ENCODE measurements around the gene SEC23A.
"Not testable (repeated sequence)": the region's sequence is repeated elsewhere in the genome, so short reads cannot be mapped to it uniquely, and the experiment has no call there.

Gene SEC23A

GRCh38 chr14:39050389-39050788 is 52.6 kb downstream of the SEC23A start:
- H3K27ac Mint-ChIP-seq, result no peak overlapping the region
- peaks cover 11% of the 10 kb centered on the region for H3K9me3 Mint-ChIP-seq
- no peak for DNase-seq
- H3K27me3 Mint-ChIP-seq (ENCODE audit: low read depth, poor library complexity), result no peaks in the 10 kb centered on the region
- no peaks in the 10 kb centered on the region for H3K4me1 Mint-ChIP-seq
- TF ChIP-seq, protein P1, sequence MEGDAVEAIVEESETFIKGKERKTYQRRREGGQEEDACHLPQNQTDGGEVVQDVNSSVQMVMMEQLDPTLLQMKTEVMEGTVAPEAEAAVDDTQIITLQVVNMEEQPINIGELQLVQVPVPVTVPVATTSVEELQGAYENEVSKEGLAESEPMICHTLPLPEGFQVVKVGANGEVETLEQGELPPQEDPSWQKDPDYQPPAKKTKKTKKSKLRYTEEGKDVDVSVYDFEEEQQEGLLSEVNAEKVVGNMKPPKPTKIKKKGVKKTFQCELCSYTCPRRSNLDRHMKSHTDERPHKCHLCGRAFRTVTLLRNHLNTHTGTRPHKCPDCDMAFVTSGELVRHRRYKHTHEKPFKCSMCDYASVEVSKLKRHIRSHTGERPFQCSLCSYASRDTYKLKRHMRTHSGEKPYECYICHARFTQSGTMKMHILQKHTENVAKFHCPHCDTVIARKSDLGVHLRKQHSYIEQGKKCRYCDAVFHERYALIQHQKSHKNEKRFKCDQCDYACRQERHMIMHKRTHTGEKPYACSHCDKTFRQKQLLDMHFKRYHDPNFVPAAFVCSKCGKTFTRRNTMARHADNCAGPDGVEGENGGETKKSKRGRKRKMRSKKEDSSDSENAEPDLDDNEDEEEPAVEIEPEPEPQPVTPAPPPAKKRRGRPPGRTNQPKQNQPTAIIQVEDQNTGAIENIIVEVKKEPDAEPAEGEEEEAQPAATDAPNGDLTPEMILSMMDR (IDR thresholded peaks at IDR 0.05), result no peak
- peaks cover 89% of the 10 kb centered on the region for H3K36me3 Mint-ChIP-seq (ENCODE audit: low read depth)
- H3K4me3 Mint-ChIP-seq, result no peak overlapping the region

GRCh38 chr14:39045889-39046288 is 57.1 kb downstream of the SEC23A start:
- not testable (repeated sequence) for H3K4me3 Mint-ChIP-seq; H3K9me3 Mint-ChIP-seq; H3K4me1 Mint-ChIP-seq; H3K27ac Mint-ChIP-seq; DNase-seq; H3K27me3 Mint-ChIP-seq (ENCODE audit: low read depth, poor library complexity)
- H3K36me3 Mint-ChIP-seq (ENCODE audit: low read depth), result peaks cover 64% of the 10 kb centered on the region

DNA sequence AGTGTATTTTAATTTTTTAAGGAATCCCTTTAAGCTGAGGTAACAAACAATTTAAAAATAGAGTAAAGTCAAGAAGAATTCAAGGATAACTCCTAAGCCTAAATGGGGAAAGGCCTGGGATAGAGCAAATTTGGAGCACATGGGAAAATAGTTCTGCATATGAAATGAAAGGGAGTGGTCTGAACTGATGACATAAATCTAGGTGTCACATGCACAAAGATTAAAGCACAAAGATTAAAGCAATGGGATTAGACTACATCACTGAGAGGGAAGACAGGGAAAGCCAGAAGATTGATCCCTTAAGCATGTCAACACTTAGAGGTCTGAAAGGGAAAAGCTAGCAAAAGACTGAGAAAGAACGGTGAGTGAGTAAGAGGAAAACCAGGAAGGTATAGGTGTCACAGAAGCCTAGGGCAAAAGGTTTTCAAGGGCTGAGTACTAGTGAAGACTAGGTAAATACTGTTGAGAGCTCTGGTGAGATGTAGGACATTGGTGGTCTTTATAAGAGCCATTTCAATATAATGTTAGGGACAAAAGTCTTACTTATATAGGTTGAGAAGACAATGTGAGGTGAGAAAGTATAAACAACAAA is 59.6 kb downstream of the SEC23A start:
- Mint-ChIP-seq H3K9me3 (no peaks in the 10 kb centered on the region), H3K27ac (peak overlapping the region; percentile 1), H3K27me3 (ENCODE audit: low read depth, poor library complexity) (no peaks in the 10 kb centered on the region), H3K36me3 (ENCODE audit: low read depth) (peaks cover 61% of the 10 kb centered on the region), H3K4me1 (no peaks in the 10 kb centered on the region), H3K4me3 (no peak overlapping the region)
- TF ChIP-seq, protein P1 (IDR thresholded peaks at IDR 0.05), result no peak
- DNase-seq, result no peak

DNA sequence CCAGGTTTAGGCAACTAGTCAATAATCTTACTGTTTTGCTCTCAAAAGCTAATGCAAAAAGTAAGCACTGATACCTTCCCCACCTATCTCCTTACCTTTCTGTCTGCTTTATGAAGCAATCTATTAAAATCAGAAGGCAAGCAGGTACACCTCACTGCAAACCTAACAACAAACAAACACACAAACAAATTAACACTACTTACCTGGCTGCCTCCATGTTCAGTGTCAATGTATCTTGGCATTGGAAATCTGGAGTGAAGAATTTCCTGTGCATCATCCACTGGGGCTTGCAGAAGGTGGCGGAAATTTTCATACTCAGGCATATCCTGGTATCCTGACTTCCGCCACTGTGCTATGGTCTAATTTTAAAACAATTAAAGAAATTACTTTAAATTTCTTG is 62.5 kb downstream of the SEC23A start:
- DNase-seq, result no peak
- H3K36me3 Mint-ChIP-seq (ENCODE audit: low read depth), result peaks cover 33% of the 10 kb centered on the region
- no peaks in the 10 kb centered on the region for H3K4me1 Mint-ChIP-seq
- H3K9me3 Mint-ChIP-seq, result no peaks in the 10 kb centered on the region
- no peak overlapping the region for H3K27ac Mint-ChIP-seq
- TF ChIP-seq, protein P1 (IDR thresholded peaks at IDR 0.05), result no peak
- H3K4me3 Mint-ChIP-seq, result no peak overlapping the region
- H3K27me3 Mint-ChIP-seq (ENCODE audit: low read depth, poor library complexity), result no peaks in the 10 kb centered on the region

DNA sequence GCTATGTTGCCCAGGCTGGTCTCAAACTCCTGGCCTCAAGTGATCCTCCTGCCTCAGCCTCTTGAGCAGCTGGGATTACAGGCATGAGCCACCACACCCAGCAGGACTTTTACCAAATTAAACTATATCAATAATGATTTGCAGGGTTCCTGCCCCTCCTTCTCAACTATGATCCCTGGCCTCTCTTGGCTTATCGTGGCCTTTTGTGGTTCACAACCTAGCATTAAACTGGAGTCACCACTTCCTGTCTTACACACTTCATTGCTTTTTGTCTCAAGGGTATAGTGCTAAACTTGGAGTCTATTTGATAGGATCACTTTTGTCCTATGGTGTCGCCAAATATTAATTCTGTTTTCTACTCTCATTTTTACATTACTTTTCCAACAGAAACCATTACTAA is 64.5 kb downstream of the SEC23A start:
- H3K36me3 Mint-ChIP-seq (ENCODE audit: low read depth), result peaks cover 19% of the 10 kb centered on the region
- TF ChIP-seq, protein P1 (IDR thresholded peaks at IDR 0.05), result no peak
- no peaks in the 10 kb centered on the region for H3K27me3 Mint-ChIP-seq (ENCODE audit: low read depth, poor library complexity)
- H3K27ac Mint-ChIP-seq, result no peak overlapping the region
- H3K4me1 Mint-ChIP-seq, result no peaks in the 10 kb centered on the region
- no peak for DNase-seq
- H3K9me3 Mint-ChIP-seq, result no peaks in the 10 kb centered on the region
- H3K4me3 Mint-ChIP-seq, result no peak overlapping the region

GRCh38 chr14:39036760-39037159 is 66.3 kb downstream of the SEC23A start:
- Mint-ChIP-seq H3K4me3 (no peak overlapping the region), H3K27ac (no peak overlapping the region), H3K36me3 (ENCODE audit: low read depth) (peaks cover 19% of the 10 kb centered on the region), H3K9me3 (no peaks in the 10 kb centered on the region), H3K27me3 (ENCODE audit: low read depth, poor library complexity) (no peaks in the 10 kb centered on the region), H3K4me1 (no peaks in the 10 kb centered on the region)
- TF ChIP-seq, protein P1 (IDR thresholded peaks at IDR 0.05), result no peak
- DNase-seq, result no peak

Data from nephron progenitor cell (in vitro differentiated cells).